ENCODE data around the gene MAN2A1.
A peak's percentile ranks its signal among the peaks of the same experiment; 100 is the strongest.

MAN2A1 gene

GRCh38 chr5:109681763-109682162 is 8.0 kb upstream of the MAN2A1 start:
- no peak for DNase-seq (ENCODE audit: low read depth, low spot score)

- no peak for DNase-seq (ENCODE audit: low read depth, low spot score)
Observed at GRCh38 chr5:109682383-109682782, 7.3 kb upstream of the MAN2A1 start.

GRCh38 chr5:109685916-109686315 is 3.8 kb upstream of the MAN2A1 start:
- no peak for DNase-seq (ENCODE audit: low read depth, low spot score)

GRCh38 chr5:109688630-109688969 is 1.1 kb upstream of the MAN2A1 start:
- no peak for DNase-seq (ENCODE audit: low read depth, low spot score)

GRCh38 chr5:109688970-109689739 is 572 bp upstream of the MAN2A1 start:
- peak; percentile 43 for DNase-seq (ENCODE audit: low read depth, low spot score)

GRCh38 chr5:109690242-109690974 is 681 bp downstream of the MAN2A1 start:
- peak; percentile 0 for DNase-seq (ENCODE audit: low read depth, low spot score)

GRCh38 chr5:109690975-109691574 is 1.3 kb downstream of the MAN2A1 start:
- DNase-seq (ENCODE audit: low read depth, low spot score) = no peak

GRCh38 chr5:109691996-109692395 is 2.3 kb downstream of the MAN2A1 start:
- DNase-seq (ENCODE audit: low read depth, low spot score) = no peak

GRCh38 chr5:109692852-109693251 is 3.1 kb downstream of the MAN2A1 start:
- DNase-seq (ENCODE audit: low read depth, low spot score) = no peak

GRCh38 chr5:109693535-109694400 is 4.0 kb downstream of the MAN2A1 start:
- no peak for DNase-seq (ENCODE audit: low read depth, low spot score)

- no peak for DNase-seq (ENCODE audit: low read depth, low spot score)
Observed at GRCh38 chr5:109694451-109694891, 4.7 kb downstream of the MAN2A1 start.

- no peak for DNase-seq (ENCODE audit: low read depth, low spot score)
Observed at GRCh38 chr5:109695005-109695926, 5.5 kb downstream of the MAN2A1 start.

GRCh38 chr5:109697339-109697738 is 7.6 kb downstream of the MAN2A1 start:
- no peak for DNase-seq (ENCODE audit: low read depth, low spot score)

GRCh38 chr5:109700516-109701153 is 10.9 kb downstream of the MAN2A1 start:
- no peak for DNase-seq (ENCODE audit: low read depth, low spot score)

- no peak for DNase-seq (ENCODE audit: low read depth, low spot score)
Observed at GRCh38 chr5:109701252-109701651, 11.5 kb downstream of the MAN2A1 start.

GRCh38 chr5:109701792-109702191 is 12.1 kb downstream of the MAN2A1 start:
- DNase-seq (ENCODE audit: low read depth, low spot score) = no peak

GRCh38 chr5:109703166-109703565 is 13.4 kb downstream of the MAN2A1 start:
- DNase-seq (ENCODE audit: low read depth, low spot score) = no peak

- no peak for DNase-seq (ENCODE audit: low read depth, low spot score)
Observed at GRCh38 chr5:109703829-109704228, 14.1 kb downstream of the MAN2A1 start.

- no peak for DNase-seq (ENCODE audit: low read depth, low spot score)
Observed at GRCh38 chr5:109704282-109704952, 14.7 kb downstream of the MAN2A1 start.

GRCh38 chr5:109705596-109705995 is 15.9 kb downstream of the MAN2A1 start:
- DNase-seq (ENCODE audit: low read depth, low spot score) = no peak

Data from activated naive CD8-positive, alpha-beta T cell treated with anti-CD3 and anti-CD28 coated beads, Interleukin-2, amount 50 U/mL, for 16 hours (primary cell).